ENCODE results near the gene FLYWCH1.

FLYWCH1 gene

GRCh38 chr16:2969545-2970521 is 58.1 kb downstream of the FLYWCH1 start:
- peaks cover 26% of the 10 kb centered on the region for H3K27me3 ChIP-seq (replicated peaks)
- H3K4me3 ChIP-seq (ENCODE audit: low read depth, low read length), result peak overlapping the region; percentile 51
- DNase-seq, result peak; percentile 7
- no peaks in the 10 kb centered on the region for H3K36me3 ChIP-seq (replicated peaks)
- peak; percentile 63 for TF ChIP-seq CTCF (IDR thresholded peaks at IDR 0.05; ENCODE audit: low read depth, low read length, missing control alignments)
- in situ Hi-C loops (cut with HindIII; ENCODE audit: low pct_ligation_motif_present, low sequenced_read_pairs), result no loop called here
- H3K27ac ChIP-seq, result no peak overlapping the region

- Histone ChIP-seq H3K36me3 (replicated peaks) (no peaks in the 10 kb centered on the region), H3K27me3 (replicated peaks) (peaks cover 22% of the 10 kb centered on the region), H3K27ac (no peak overlapping the region), H3K4me3 (ENCODE audit: low read depth, low read length) (peak overlapping the region; percentile 51)
- TF ChIP-seq CTCF (IDR thresholded peaks at IDR 0.05; ENCODE audit: low read depth, low read length, missing control alignments), result no peak
- DNase-seq, result no peak
- in situ Hi-C loops (cut with HindIII; ENCODE audit: low pct_ligation_motif_present, low sequenced_read_pairs), result no loop called here
Observed at GRCh38 chr16:2970563-2970962, 58.8 kb downstream of the FLYWCH1 start.

GRCh38 chr16:2971134-2971984 is 59.6 kb downstream of the FLYWCH1 start:
- DNase-seq, result no peak
- in situ Hi-C loops (cut with HindIII; ENCODE audit: low pct_ligation_motif_present, low sequenced_read_pairs), result no loop called here
- H3K27ac ChIP-seq, result no peak overlapping the region
- peaks cover 15% of the 10 kb centered on the region for H3K27me3 ChIP-seq (replicated peaks)
- no peaks in the 10 kb centered on the region for H3K36me3 ChIP-seq (replicated peaks)
- no peak for TF ChIP-seq CTCF (IDR thresholded peaks at IDR 0.05; ENCODE audit: low read depth, low read length, missing control alignments)
- no peak overlapping the region for H3K4me3 ChIP-seq (ENCODE audit: low read depth, low read length)

- H3K36me3 ChIP-seq (replicated peaks), result no peaks in the 10 kb centered on the region
- H3K27me3 ChIP-seq (replicated peaks), result peaks cover 8% of the 10 kb centered on the region
- H3K4me3 ChIP-seq (ENCODE audit: low read depth, low read length), result no peak overlapping the region
- TF ChIP-seq CTCF (IDR thresholded peaks at IDR 0.05; ENCODE audit: low read depth, low read length, missing control alignments), result no peak
- in situ Hi-C loops (cut with HindIII; ENCODE audit: low pct_ligation_motif_present, low sequenced_read_pairs), result no loop called here
- H3K27ac ChIP-seq, result no peak overlapping the region
- no peak for DNase-seq
Observed at GRCh38 chr16:2971985-2972784, 60.5 kb downstream of the FLYWCH1 start.

GRCh38 chr16:2973093-2973492 is 61.4 kb downstream of the FLYWCH1 start:
- in situ Hi-C loops (cut with HindIII; ENCODE audit: low pct_ligation_motif_present, low sequenced_read_pairs), result no loop called here
- no peaks in the 10 kb centered on the region for H3K27me3 ChIP-seq (replicated peaks)
- no peak for DNase-seq
- no peak overlapping the region for H3K4me3 ChIP-seq (ENCODE audit: low read depth, low read length)
- TF ChIP-seq CTCF (IDR thresholded peaks at IDR 0.05; ENCODE audit: low read depth, low read length, missing control alignments), result no peak
- H3K36me3 ChIP-seq (replicated peaks), result no peaks in the 10 kb centered on the region
- H3K27ac ChIP-seq, result no peak overlapping the region

All from brain microvascular endothelial cell (primary cell).